ACC112 (cell line): ENCODE data around the gene SPATA31D4.

Experiments used
- H2AFZ ChIP-seq: fragments of 200-600 bp; sonication (generic); one replicate; pipeline ENCODE4 v1.6.0; 2017; ENCODE audit warnings: antibody characterized with exemption, low read length; ENCODE audit not compliant: unreplicated experiment
- H3K27ac ChIP-seq: fragments of 200-600 bp; sonication (generic); 2 replicates; pipeline ENCODE4 v1.5.1; 2014; ENCODE audit warnings: low read depth, mild to moderate bottlenecking, antibody characterized with exemption, low read length, moderate library complexity
- H3K27me3 ChIP-seq: fragments of 200-600 bp; sonication (generic); 2 replicates; pipeline ENCODE4 v1.6.1; 2014; ENCODE audit warnings: mild to moderate bottlenecking, antibody characterized with exemption, low read length, moderate library complexity, mixed read lengths; ENCODE audit not compliant: insufficient read depth
- H3K36me3 ChIP-seq: fragments of 200-600 bp; sonication (generic); 2 replicates; pipeline ENCODE4 v1.6.1; 2016; ENCODE audit warnings: mild to moderate bottlenecking, antibody characterized with exemption, low read length, moderate library complexity, mixed read lengths; ENCODE audit not compliant: insufficient read depth
- H3K4me1 ChIP-seq: fragments of 200-600 bp; sonication (generic); one replicate; pipeline ENCODE4 v1.6.1; 2016; ENCODE audit warnings: low read length, mixed read lengths; ENCODE audit not compliant: insufficient read depth, unreplicated experiment, control insufficient read depth
- H3K4me3 ChIP-seq: fragments of 200-600 bp; sonication (generic); 2 replicates; pipeline ENCODE4 v1.5.1; 2014; ENCODE audit warnings: mild to moderate bottlenecking, low read depth, low read length
- H3K79me2 ChIP-seq: fragments of 200-600 bp; sonication (generic); one replicate; pipeline ENCODE4 v1.6.0; 2016; ENCODE audit warnings: low read length; ENCODE audit not compliant: control insufficient read depth, unreplicated experiment, insufficient read depth

The SPATA31D4 gene

GRCh38 chr9:81955625-81956024, 27.4 kb downstream of the SPATA31D4 start:
- Histone ChIP-seq H3K79me2 (no peaks in the 10 kb centered on the region), H3K4me3 (no peak overlapping the region), H3K36me3 (no peaks in the 10 kb centered on the region), H3K27ac (no peak overlapping the region), H3K27me3 (no peaks in the 10 kb centered on the region), H3K4me1 (no peaks in the 10 kb centered on the region), H2AFZ (no peak overlapping the region)

DNA sequence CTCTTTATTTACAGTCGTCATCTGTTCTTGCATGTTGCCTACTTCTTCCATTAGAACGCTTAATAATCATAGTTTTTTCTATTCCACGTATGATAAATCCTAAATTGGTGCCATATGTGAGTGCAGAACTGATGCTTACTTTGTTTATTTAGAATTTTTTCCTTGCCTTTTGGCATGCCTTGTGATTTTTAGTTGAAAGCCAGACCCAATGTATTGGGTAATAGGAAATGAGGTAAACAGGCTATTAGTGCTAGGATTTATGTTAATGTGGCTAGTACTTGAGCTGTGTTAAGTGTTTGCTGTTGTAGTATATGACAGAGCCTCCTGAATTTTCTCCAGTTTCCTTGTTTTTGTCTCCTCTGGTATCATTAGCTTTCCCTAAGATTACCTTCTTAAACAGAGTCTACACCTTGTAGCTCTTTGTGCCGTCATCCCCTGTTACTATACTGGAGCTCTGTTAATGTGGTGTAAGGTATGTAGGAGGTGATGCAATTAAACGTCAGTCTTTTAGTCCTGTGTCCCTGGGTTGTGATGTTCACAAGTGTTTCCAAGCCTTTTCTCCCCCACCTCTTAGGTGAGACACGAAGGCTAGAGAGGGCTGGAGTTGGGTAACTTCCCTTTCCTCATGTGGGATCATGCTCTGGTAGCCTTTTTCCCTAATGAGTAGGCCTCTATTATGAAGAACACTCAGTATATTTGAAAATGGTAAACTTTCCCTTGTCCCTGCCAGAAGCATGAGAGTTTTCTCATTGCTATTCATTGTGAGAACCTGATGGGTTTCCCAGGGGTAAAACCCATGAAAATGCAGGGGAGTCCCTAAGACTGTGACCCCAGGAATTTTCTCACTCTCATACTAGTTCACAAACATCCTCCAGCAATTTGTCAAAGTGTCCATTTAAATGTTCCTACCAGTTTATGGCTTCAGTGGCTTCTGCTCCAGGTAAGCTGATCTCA, 36.3 kb downstream of the SPATA31D4 start:
- no peaks in the 10 kb centered on the region for H3K36me3 ChIP-seq
- no peaks in the 10 kb centered on the region for H3K79me2 ChIP-seq
- H3K27me3 ChIP-seq: no peaks in the 10 kb centered on the region
- H3K4me1 ChIP-seq: no peaks in the 10 kb centered on the region
- H3K27ac ChIP-seq: no peak overlapping the region
- H3K4me3 ChIP-seq: no peak overlapping the region
- no peak overlapping the region for H2AFZ ChIP-seq

- no peaks in the 10 kb centered on the region for H3K79me2 ChIP-seq
- H2AFZ ChIP-seq: no peak overlapping the region
- H3K27me3 ChIP-seq: no peaks in the 10 kb centered on the region
- no peaks in the 10 kb centered on the region for H3K36me3 ChIP-seq
- H3K4me1 ChIP-seq: no peaks in the 10 kb centered on the region
- no peak overlapping the region for H3K27ac ChIP-seq
- no peak overlapping the region for H3K4me3 ChIP-seq
These were observed 39.8 kb downstream of the SPATA31D4 start for GRCh38 chr9:81968026-81968425.

DNA sequence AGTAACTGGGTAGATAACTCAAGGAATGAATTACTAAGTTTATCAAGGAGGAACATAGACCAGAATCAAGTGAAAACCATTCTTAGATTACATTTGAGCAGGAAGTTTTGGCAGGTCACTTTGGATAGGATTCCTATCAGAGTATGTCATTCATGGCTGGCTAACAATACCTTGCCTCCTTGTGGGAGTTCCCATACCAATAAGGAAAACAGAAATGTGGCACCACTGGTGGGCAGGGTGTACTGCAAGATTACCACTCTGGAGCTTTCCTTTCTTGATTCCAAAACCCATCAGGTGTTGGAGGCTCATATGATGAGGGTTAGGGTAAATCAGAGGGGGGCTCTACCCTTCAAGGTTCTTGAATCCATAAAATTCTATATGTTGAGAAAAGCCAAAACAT, 41.7 kb downstream of the SPATA31D4 start:
- Histone ChIP-seq H2AFZ (no peak overlapping the region), H3K4me3 (no peak overlapping the region), H3K27me3 (no peaks in the 10 kb centered on the region), H3K79me2 (no peaks in the 10 kb centered on the region), H3K27ac (no peak overlapping the region), H3K4me1 (no peaks in the 10 kb centered on the region), H3K36me3 (no peaks in the 10 kb centered on the region)

DNA sequence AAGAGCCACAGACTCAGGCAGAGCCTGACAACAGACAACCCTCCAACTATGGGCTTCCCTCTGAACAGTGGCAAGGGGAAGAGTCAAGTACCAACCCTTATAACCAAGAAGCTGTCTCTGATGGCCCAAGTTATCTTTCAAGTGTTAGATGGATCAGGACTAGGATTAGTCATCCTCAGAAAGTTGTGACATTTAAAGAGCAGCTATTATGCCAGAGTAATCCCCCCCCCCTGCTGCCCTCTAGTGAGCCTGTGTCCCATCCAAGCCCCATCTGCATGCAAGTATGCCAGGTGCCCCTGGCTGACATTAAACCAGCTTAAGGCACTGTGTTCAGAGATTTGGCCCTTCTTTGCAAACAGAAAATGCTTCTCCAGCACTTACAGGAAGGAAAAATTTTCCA, 43.5 kb downstream of the SPATA31D4 start:
- Histone ChIP-seq H2AFZ (no peak overlapping the region), H3K36me3 (no peaks in the 10 kb centered on the region), H3K4me3 (no peak overlapping the region), H3K79me2 (no peaks in the 10 kb centered on the region), H3K27me3 (no peaks in the 10 kb centered on the region), H3K27ac (no peak overlapping the region), H3K4me1 (no peaks in the 10 kb centered on the region)

- H3K4me1 ChIP-seq: no peaks in the 10 kb centered on the region
- H3K36me3 ChIP-seq: no peaks in the 10 kb centered on the region
- H3K4me3 ChIP-seq: no peak overlapping the region
- H2AFZ ChIP-seq: no peak overlapping the region
- no peaks in the 10 kb centered on the region for H3K27me3 ChIP-seq
- no peak overlapping the region for H3K27ac ChIP-seq
- no peaks in the 10 kb centered on the region for H3K79me2 ChIP-seq
These were observed 46.5 kb downstream of the SPATA31D4 start for GRCh38 chr9:81974764-81975163.

- Histone ChIP-seq H3K4me1 (no peaks in the 10 kb centered on the region), H3K27ac (no peak overlapping the region), H3K4me3 (no peak overlapping the region), H2AFZ (no peak overlapping the region), H3K27me3 (no peaks in the 10 kb centered on the region), H3K36me3 (no peaks in the 10 kb centered on the region), H3K79me2 (no peaks in the 10 kb centered on the region)
These were observed 48.1 kb downstream of the SPATA31D4 start for GRCh38 chr9:81976351-81976750.

- Histone ChIP-seq H3K4me3 (no peak overlapping the region), H2AFZ (no peak overlapping the region), H3K79me2 (no peaks in the 10 kb centered on the region), H3K36me3 (no peaks in the 10 kb centered on the region), H3K27ac (no peak overlapping the region), H3K4me1 (no peaks in the 10 kb centered on the region), H3K27me3 (no peaks in the 10 kb centered on the region)
These were observed 51.0 kb downstream of the SPATA31D4 start for GRCh38 chr9:81979196-81979595.

GRCh38 chr9:81980568-81980967, 52.3 kb downstream of the SPATA31D4 start:
- no peak overlapping the region for H3K27ac ChIP-seq
- no peak overlapping the region for H2AFZ ChIP-seq
- no peaks in the 10 kb centered on the region for H3K36me3 ChIP-seq

DNA sequence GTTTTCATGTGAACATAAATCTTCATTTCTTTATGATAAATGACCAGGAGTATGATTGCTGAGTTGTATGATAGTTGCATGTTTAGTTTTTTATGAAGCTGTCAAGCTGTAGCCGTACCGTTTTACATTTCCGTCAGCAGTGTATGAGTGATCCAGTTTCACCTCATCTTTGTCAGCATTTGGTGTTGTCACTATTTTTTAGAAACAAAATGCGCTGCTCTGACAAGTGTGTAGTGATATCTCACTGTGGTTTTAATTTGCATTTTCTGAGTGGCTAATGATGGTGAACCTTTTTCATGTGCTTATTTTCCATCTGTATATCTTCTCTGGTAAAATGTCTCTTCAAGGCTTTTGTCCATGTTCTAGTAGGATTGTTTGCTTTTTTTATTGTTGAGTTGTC, 53.7 kb downstream of the SPATA31D4 start:
- Histone ChIP-seq H3K79me2 (no peaks in the 10 kb centered on the region), H2AFZ (no peak overlapping the region), H3K27me3 (no peaks in the 10 kb centered on the region), H3K4me1 (no peaks in the 10 kb centered on the region), H3K27ac (no peak overlapping the region), H3K4me3 (no peak overlapping the region), H3K36me3 (no peaks in the 10 kb centered on the region)

More at GRCh38 chr9:81980568-81980967, 52.3 kb downstream of the SPATA31D4 start:
- Histone ChIP-seq H3K79me2 (no peaks in the 10 kb centered on the region), H3K4me3 (no peak overlapping the region), H3K27me3 (no peaks in the 10 kb centered on the region), H3K4me1 (no peaks in the 10 kb centered on the region)
